DOHH2 (cell line): Measurements from ENCODE around the gene GPR78.

ENCODE experiments used
- H3F3A ChIP-seq: fragments of 200-600 bp; sonication (generic), shearing (Covaris generic); 2 replicates; pipeline ENCODE4 v1.6.0; 2016; ENCODE audit warnings: antibody characterized with exemption, mild to moderate bottlenecking; ENCODE audit not compliant: control insufficient read depth, insufficient read depth
- H3K27ac ChIP-seq: fragments of 200-600 bp; sonication (generic); 2 replicates; pipeline ENCODE4 v1.5.1; 2014; ENCODE audit warnings: low read depth, mild to moderate bottlenecking, low read length, moderate library complexity
- H3K27me3 ChIP-seq: fragments of 200-600 bp; sonication (generic); 2 replicates; pipeline ENCODE4 v1.6.1; 2014; ENCODE audit warnings: mild to moderate bottlenecking, low read length, mixed read lengths; ENCODE audit not compliant: control insufficient read depth
- H3K36me3 ChIP-seq: fragments of 200-600 bp; sonication (generic); 2 replicates; pipeline ENCODE4 v1.6.1; 2014; ENCODE audit warnings: mild to moderate bottlenecking, low read length, moderate library complexity, mixed read lengths; ENCODE audit not compliant: control insufficient read depth
- H3K4me1 ChIP-seq: fragments of 200-600 bp; sonication (generic); 2 replicates; pipeline ENCODE4 v1.6.1; 2014; ENCODE audit warnings: mild to moderate bottlenecking, low read length, mixed read lengths; ENCODE audit not compliant: control insufficient read depth
- H3K4me2 ChIP-seq: fragments of 200-600 bp; sonication (generic); 2 replicates; pipeline ENCODE4 v1.6.0; 2014; ENCODE audit warnings: mild to moderate bottlenecking, low read length, moderate library complexity
- H3K4me3 ChIP-seq: fragments of 200-600 bp; sonication (generic); 2 replicates; pipeline ENCODE4 v1.5.1; 2014; ENCODE audit warnings: mild to moderate bottlenecking, low read length, mixed read lengths
- H3K79me2 ChIP-seq: fragments of 200-600 bp; sonication (generic); 2 replicates; pipeline ENCODE4 v1.6.1; 2014; ENCODE audit warnings: mild to moderate bottlenecking, low read length, mixed read lengths; ENCODE audit not compliant: control insufficient read depth
- H3K9me2 ChIP-seq: fragments of 200-600 bp; sonication (generic); replicated peaks from 2 replicates; pipeline ENCODE4 v1.6.1; 2014; ENCODE audit warnings: mild to moderate bottlenecking, low read length, mixed read lengths; ENCODE audit not compliant: control insufficient read depth
- H3K9me3 ChIP-seq: fragments of 200-600 bp; sonication (generic); 2 replicates; pipeline ENCODE4 v1.6.1; 2014; ENCODE audit warnings: antibody characterized with exemption, low read length, mixed read lengths; ENCODE audit not compliant: control insufficient read depth, insufficient read depth
- H4K20me1 ChIP-seq: fragments of 200-600 bp; sonication (generic); 2 replicates; pipeline ENCODE4 v1.6.0; 2014; ENCODE audit warnings: low read depth, mild to moderate bottlenecking, antibody characterized with exemption, low read length, moderate library complexity; ENCODE audit not compliant: control insufficient read depth, insufficient read depth
- CTCF ChIP-seq: fragments of 200-600 bp; sonication (generic); IDR thresholded peaks from one replicate; pipeline ENCODE4 v1.5.1; 2014; ENCODE audit warnings: antibody characterized with exemption, mild to moderate bottlenecking, low read depth, low read length; ENCODE audit not compliant: poor library complexity, severe bottlenecking
- EZH2phosphoT487 ChIP-seq: fragments of 200-600 bp; sonication (generic); IDR thresholded peaks from 2 replicates; pipeline ENCODE4 v1.6.1; 2017; ENCODE audit warnings: borderline replicate concordance, mild to moderate bottlenecking, antibody characterized with exemption, low read length, moderate library complexity, mixed read lengths

The GPR78 gene

DNA sequence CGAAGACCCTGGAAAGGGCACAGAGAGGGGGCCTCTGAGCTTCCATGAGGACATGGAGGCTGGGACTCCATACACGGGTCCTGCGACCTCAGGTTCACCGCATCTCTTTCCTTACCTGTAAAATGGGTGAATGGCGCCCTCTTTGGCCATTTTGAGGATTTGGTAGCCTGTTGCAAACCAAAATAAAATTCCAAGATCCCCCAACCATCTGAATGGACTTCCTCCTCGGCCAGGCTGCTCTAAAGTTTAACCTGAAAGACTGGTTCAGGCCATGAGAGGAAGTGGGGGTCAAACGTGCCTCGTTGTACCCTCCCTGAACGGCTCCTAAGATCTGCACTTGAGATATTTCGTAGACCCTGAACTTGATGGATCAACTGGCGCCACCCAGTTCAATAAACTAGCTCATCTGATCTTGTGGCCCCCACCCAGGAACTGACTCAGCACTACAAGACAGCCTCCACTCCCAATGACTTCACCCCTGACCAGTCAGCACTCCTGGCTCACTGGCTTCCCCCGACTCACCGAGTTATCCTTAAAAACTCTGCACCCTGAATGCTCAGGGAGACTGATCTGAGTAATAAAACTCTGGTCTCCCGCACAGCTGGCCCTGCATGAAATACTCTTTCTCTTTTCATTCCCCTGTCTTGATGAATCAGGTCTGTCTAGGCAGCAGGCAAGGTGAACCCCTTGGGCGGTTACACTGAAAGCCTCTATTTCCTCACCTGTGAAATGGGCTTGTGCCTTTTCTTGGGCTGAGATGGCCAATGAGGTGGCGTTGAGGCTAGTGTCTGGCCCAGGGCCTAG is 32.9 kb upstream of the GPR78 start:
- no peaks in the 10 kb centered on the region for H3K27me3 ChIP-seq
- H3K4me2 ChIP-seq, result no peak overlapping the region

DNA sequence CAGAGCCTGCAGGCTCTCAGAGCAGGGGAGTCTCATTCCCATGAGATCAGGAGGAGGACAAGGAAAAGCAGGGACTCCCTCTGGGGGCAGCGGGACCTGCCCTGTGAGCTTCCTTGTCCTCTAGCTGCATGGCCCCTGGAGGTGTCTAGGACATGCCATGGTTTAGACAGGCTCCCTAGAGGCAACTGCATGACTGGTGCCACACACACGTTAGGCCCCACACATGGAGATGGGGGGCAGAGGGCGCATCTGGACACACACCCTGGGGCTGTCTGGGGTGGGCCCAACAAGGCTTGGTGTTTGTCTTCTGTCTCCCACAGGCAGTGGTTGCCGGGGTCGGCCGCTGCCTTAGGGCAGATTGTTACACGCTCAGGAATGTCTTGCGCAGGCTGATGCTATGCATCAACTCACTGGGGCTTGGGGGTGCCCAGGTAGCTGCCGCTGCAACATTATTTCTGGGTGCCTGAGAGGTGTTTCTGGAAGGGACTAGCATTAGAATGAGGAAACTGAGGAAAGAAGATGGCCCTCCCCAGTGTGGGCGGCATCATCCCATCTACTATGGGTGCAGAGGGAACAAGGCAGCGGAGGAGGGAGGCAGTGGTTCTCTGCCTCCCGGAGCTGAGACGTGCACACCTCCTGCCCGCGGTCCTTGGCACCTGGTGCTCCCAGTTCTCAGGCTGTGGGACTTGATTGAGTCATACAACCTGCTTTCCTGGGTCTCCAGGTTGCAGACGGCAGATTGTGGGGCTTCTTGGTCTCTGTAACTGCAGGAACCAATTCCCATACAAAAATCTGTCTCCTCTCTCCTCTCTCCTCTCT is 32.1 kb upstream of the GPR78 start:
- H3K9me3 ChIP-seq, result no peaks in the 10 kb centered on the region
- H3K4me3 ChIP-seq, result no peak overlapping the region
- no peaks in the 10 kb centered on the region for H3F3A ChIP-seq
- no peaks in the 10 kb centered on the region for H3K27me3 ChIP-seq
- H3K4me2 ChIP-seq, result no peak overlapping the region
- no peaks in the 10 kb centered on the region for H3K9me2 ChIP-seq
- H3K27ac ChIP-seq, result no peak overlapping the region
- H3K36me3 ChIP-seq, result no peaks in the 10 kb centered on the region
- TF ChIP-seq EZH2phosphoT487, result no peak
- no peak for TF ChIP-seq CTCF
- H4K20me1 ChIP-seq, result no peaks in the 10 kb centered on the region
- H3K4me1 ChIP-seq, result no peaks in the 10 kb centered on the region
- no peaks in the 10 kb centered on the region for H3K79me2 ChIP-seq

More for the DNA sequence above, 32.9 kb upstream of the GPR78 start:
- TF ChIP-seq EZH2phosphoT487 (no peak), CTCF (peak; percentile 60)
- H3K79me2 ChIP-seq, result no peaks in the 10 kb centered on the region
- no peaks in the 10 kb centered on the region for H4K20me1 ChIP-seq
- H3K4me1 ChIP-seq, result no peaks in the 10 kb centered on the region
- no peaks in the 10 kb centered on the region for H3K36me3 ChIP-seq
- H3K9me2 ChIP-seq, result no peaks in the 10 kb centered on the region
- H3K4me3 ChIP-seq, result no peak overlapping the region
- no peaks in the 10 kb centered on the region for H3F3A ChIP-seq
- no peak overlapping the region for H3K27ac ChIP-seq
- H3K9me3 ChIP-seq, result no peaks in the 10 kb centered on the region

DNA sequence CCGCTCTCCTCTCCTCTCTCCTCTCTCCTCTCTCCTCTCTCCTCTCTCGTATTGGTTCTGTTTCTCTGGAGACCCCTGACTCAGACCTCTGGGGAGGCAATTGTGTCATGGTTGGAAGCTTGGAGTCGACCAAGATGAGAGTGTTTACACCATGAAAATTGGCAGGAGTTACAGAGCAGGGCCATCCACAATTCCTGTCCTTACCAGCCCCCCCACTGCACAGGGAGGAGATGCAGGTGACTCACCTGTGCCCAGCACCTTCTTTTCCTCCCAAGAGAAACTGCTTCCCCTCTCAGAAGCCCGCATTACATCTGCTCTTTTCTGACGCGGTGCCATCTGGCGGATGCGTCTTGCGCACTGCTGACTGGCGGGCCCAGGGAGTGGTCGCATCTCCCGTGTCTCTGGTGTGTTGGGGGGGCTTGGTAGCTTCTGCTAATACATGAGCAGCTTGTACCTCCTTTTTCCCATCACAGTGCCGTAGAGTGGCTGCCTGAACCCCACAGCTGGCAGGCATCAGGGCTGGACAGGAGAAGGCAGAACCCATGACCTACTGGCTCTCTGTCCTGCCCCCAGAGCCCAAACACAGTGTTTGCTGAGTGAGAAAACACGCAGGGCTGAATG is 31.4 kb upstream of the GPR78 start:
- no peaks in the 10 kb centered on the region for H3K27me3 ChIP-seq
- no peaks in the 10 kb centered on the region for H3K36me3 ChIP-seq
- H3K9me3 ChIP-seq, result no peaks in the 10 kb centered on the region
- H4K20me1 ChIP-seq, result no peaks in the 10 kb centered on the region
- no peaks in the 10 kb centered on the region for H3K4me1 ChIP-seq
- TF ChIP-seq EZH2phosphoT487 (no peak), CTCF (no peak)
- H3K9me2 ChIP-seq, result no peaks in the 10 kb centered on the region
- no peak overlapping the region for H3K27ac ChIP-seq
- H3F3A ChIP-seq, result no peaks in the 10 kb centered on the region
- H3K79me2 ChIP-seq, result no peaks in the 10 kb centered on the region
- H3K4me3 ChIP-seq, result no peak overlapping the region
- no peak overlapping the region for H3K4me2 ChIP-seq
